ENCODE measurements around the gene GRPEL1.
"Not testable (repeated sequence)": the region's sequence is repeated elsewhere in the genome, so short reads cannot be mapped to it uniquely, and the experiment has no call there.

GRPEL1 gene

DNA sequence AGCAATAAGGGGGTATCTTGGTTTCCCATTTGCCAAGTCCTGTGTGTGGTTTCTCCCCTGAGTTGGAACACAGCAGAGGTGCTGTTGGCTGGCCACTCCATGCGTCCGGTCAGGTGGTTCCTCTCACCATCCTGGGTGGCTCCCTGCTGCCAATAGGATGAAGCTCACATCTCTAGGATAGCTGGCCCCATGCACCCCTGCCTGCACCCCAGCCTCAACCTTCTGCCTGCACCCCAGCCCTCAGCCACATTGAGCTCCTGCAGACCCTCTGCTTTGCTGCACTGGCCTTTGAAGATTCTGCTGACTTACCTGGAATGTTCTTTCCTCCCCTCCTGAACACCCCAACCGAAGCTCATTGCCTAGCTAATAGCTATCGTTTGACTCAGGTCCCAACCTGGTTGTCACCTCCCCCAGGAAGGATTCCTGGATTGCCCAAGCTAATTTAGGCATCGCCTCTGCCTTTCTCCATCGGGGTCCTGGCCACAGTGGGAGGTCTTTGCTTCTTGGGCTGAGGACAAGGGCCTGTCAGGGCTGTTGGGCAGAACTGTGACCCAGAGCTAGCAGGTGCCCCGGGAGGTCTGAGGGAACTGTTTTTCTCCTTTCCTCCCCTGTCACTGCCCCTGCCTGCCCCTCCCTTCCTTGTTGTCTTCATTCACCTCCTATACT, 36.6 kb upstream of the GRPEL1 start:
- Histone ChIP-seq H3K27ac (ENCODE audit: low read depth, low read length) (no peak overlapping the region), H3K9ac (ENCODE audit: low read length) (no peak overlapping the region), H3K4me1 (ENCODE audit: control insufficient read depth, insufficient read depth, low read length) (peaks cover 8% of the 10 kb centered on the region), H3K27me3 (ENCODE audit: control insufficient read depth, insufficient read depth, low read length) (no peaks in the 10 kb centered on the region), H3K36me3 (ENCODE audit: control insufficient read depth, insufficient read depth, low read length) (no peaks in the 10 kb centered on the region), H3K4me3 (ENCODE audit: low read length) (no peak overlapping the region)

DNA sequence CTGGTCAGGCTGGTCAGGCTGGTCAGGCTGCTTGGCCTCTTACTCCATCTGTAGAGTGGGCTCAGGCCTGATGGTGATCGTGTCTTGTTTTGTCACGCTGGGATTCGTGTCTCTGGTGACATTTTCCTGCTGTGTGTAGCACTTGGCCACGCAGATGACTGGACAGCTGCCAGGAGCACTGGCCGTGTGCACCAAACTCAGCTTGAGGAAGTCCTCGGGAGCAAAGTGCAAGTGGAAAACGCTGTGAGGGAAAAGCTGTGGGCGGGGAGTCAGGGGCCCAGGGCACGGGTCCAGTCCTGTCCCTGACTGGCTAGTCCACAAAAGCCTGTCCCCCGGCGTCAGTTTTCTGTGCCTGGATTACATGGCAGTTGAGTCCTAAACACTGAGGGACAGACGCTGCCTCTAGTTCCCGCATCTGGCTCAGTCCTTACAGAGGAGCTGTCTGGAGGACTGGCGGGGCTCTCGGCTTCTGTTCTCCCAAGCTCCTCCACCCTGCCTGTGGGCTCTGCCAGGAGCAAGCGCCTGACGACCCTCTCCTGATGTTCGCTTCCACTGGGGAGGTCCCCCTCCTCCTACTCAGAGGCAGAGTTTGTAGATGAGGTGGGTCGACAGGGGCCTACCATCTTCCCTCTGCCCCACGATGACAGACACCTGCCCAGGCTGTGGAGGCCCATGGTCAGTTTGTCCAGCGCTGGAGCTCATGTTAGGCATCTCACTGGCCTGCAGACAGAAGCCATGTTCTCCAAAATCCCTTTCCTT, 35.9 kb upstream of the GRPEL1 start:
- H3K36me3 ChIP-seq (ENCODE audit: control insufficient read depth, insufficient read depth, low read length), result no peaks in the 10 kb centered on the region
- H3K27ac ChIP-seq (ENCODE audit: low read depth, low read length), result peak overlapping the region; percentile 47
- no peaks in the 10 kb centered on the region for H3K27me3 ChIP-seq (ENCODE audit: control insufficient read depth, insufficient read depth, low read length)
- H3K4me3 ChIP-seq (ENCODE audit: low read length), result peak overlapping the region; percentile 64
- peaks cover 8% of the 10 kb centered on the region for H3K4me1 ChIP-seq (ENCODE audit: control insufficient read depth, insufficient read depth, low read length)
- H3K9ac ChIP-seq (ENCODE audit: low read length), result peak overlapping the region; percentile 49

DNA sequence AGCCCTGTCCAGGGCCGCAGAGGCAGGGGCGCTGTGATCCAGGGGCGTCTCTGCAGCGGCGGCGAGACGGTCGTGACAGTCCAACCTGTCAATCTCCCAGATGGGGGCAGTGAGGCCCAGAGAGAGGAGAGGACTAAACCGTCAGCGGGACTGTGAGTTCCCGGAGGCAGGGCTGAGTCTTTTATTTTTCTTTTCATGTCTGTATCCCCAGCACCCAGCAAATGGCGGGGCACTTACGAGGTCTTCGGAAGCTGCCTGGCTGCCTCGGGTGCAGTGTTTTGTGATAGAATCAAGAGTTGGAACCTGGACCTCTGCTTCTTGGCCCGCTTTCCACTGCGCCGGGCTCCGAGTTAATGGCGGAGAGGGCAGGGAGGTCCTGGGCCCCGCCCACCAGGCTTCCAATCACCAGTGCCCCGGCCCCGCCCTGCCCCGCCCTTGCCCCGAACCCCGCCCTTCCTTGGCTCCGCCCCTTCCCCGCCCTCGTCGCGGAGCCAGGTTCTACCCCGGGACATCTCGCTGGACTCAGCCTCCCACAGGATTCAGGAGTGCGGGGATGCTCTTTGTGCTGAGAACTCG, 35.3 kb upstream of the GRPEL1 start:
- no peaks in the 10 kb centered on the region for H3K27me3 ChIP-seq (ENCODE audit: control insufficient read depth, insufficient read depth, low read length)
- peak overlapping the region; percentile 56 for H3K27ac ChIP-seq (ENCODE audit: low read depth, low read length)
- peak overlapping the region; percentile 7 for H3K9ac ChIP-seq (ENCODE audit: low read length)
- no peaks in the 10 kb centered on the region for H3K36me3 ChIP-seq (ENCODE audit: control insufficient read depth, insufficient read depth, low read length)
- H3K4me3 ChIP-seq (ENCODE audit: low read length), result peak overlapping the region; percentile 64
- H3K4me1 ChIP-seq (ENCODE audit: control insufficient read depth, insufficient read depth, low read length), result peaks cover 8% of the 10 kb centered on the region

DNA sequence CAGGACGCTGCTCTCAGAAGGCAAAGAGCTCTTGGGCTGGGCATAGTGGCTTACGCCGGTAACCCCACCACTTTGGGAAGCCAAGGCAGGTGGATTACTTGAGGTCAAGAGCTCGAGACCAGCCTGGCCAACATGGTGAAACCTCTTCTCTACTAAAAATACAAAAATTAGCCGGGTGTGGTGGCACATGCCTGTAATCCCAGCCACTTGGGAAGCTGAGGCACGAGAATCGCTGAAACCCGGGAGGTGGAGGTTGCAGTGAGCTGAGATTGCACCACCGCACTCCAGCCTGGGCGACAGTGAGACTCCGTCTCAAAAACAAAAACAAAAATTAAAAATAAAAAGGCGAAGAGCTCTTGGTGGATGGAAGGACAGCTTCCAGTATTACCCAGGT, 34.6 kb upstream of the GRPEL1 start:
- H3K36me3 ChIP-seq (ENCODE audit: control insufficient read depth, insufficient read depth, low read length); H3K4me1 ChIP-seq (ENCODE audit: control insufficient read depth, insufficient read depth, low read length); H3K27me3 ChIP-seq (ENCODE audit: control insufficient read depth, insufficient read depth, low read length): not testable (repeated sequence)
- H3K27ac ChIP-seq (ENCODE audit: low read depth, low read length), result peak overlapping the region; percentile 56
- peak overlapping the region; percentile 7 for H3K9ac ChIP-seq (ENCODE audit: low read length)
- H3K4me3 ChIP-seq (ENCODE audit: low read length), result peak overlapping the region; percentile 59

DNA sequence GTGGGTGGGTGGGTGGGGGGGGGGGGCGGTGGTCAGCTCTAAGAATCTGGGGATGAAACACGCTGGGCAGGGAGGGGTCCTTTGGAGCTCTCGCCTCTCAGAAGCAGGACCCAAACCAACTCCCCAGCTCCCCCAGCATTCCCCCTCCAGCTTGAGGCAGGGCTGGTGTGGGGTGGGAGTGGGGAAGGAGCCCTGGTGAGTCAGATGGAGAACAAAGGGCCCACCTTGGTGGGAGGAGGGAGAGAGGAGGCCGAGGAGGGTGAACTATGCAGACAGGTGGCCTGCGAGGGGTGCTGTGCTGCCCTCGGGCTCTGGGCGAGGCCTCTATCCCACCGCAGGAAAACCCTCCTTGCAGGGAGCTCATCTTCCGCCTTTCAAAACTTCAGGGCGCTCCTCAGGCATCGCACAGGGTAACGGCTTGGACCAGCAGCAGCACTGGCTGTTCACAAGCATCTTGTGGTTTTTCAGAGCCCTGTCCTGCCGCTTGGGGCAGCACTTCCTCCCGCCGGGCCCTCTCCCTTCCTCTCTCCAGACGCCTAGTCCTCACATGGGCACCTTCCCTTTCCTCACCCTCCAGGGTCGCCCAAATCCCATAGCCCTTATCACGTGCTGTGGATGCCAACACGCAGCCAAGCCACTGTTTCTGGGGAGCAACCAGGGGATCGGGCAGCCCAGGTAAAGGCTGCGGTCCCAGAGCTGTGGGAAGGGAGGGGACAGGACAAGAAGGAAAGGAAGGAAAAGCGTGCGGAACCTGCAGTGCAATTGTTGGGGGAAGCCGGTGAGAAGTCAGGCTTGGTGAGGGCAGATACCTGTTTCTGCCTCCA, 34.0 kb upstream of the GRPEL1 start:
- Histone ChIP-seq H3K4me3 (ENCODE audit: low read length) (peak overlapping the region; percentile 30), H3K27me3 (ENCODE audit: control insufficient read depth, insufficient read depth, low read length) (no peaks in the 10 kb centered on the region), H3K27ac (ENCODE audit: low read depth, low read length) (no peak overlapping the region), H3K36me3 (ENCODE audit: control insufficient read depth, insufficient read depth, low read length) (no peaks in the 10 kb centered on the region), H3K9ac (ENCODE audit: low read length) (no peak overlapping the region), H3K4me1 (ENCODE audit: control insufficient read depth, insufficient read depth, low read length) (peaks cover 8% of the 10 kb centered on the region)

DNA sequence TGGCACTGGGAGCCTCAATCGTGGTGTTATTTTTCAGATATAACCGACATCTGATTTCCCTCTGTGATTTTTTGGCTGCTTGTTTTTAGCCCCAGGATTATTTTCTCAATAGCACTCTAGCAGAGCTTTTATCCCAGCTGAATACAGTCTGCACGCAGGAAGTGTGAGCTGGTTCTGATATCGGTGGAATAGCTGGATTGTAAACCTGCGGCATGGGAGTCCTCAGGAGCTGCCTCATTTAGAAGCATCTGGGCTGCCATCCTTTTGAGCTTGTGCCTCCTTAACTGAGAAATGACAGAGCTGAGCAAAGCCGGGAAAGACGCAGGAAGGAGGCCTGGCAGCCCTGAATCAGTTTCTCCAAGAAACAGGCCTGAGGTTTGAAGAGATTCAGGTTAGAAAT, 28.4 kb upstream of the GRPEL1 start:
- H3K27me3 ChIP-seq (ENCODE audit: control insufficient read depth, insufficient read depth, low read length), result no peaks in the 10 kb centered on the region
- H3K4me1 ChIP-seq (ENCODE audit: control insufficient read depth, insufficient read depth, low read length), result no peaks in the 10 kb centered on the region
- H3K27ac ChIP-seq (ENCODE audit: low read depth, low read length), result no peak overlapping the region
- H3K9ac ChIP-seq (ENCODE audit: low read length), result no peak overlapping the region
- H3K4me3 ChIP-seq (ENCODE audit: low read length), result no peak overlapping the region
- H3K36me3 ChIP-seq (ENCODE audit: control insufficient read depth, insufficient read depth, low read length), result no peaks in the 10 kb centered on the region

DNA sequence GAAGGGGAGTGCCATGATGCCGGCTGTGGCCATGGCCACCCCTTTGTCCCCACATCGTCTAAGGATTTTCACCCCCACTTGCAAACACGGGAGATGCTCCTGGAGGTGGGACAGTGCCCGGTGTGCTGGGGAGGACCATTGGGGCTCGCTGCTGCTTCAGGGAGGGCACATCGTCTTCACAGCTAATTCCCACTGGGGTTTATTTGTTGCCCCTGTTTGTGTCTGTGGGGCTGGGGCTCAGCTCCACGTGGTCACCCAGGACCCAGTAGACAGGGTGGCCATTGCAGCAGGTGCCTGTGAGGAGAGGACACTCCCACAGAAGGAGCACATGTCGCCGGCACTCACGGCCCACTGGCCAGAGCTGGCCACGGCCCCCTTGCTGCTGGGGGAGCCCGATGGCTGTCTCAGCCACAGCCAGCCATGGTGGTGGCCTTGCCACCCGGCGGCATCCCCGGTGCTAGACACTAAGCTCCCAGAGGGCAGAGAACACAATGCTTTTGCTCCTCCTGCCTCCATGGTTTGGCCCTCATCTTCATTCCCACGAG, 27.8 kb upstream of the GRPEL1 start:
- Histone ChIP-seq H3K4me3 (ENCODE audit: low read length) (no peak overlapping the region), H3K27me3 (ENCODE audit: control insufficient read depth, insufficient read depth, low read length) (no peaks in the 10 kb centered on the region), H3K27ac (ENCODE audit: low read depth, low read length) (no peak overlapping the region)

DNA sequence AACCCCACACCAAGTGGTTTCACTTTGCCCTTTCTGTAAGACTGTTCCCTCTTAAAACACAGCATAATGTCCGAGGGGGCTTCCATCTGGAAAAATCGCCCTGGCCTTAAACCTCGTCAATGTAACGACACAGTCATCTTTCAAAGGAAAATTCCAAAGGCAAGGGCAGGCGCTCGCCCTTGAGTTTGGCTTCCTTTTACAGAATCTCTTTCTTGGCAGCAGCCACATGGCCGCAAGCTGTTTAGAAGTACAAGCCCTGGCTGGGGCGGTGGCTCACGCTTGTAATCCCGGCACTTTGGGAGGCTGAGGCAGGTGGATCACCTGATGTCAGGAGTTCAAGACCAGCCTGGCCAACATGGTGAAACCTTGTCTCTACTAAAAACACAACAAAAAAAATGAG, 27.1 kb upstream of the GRPEL1 start:
- Histone ChIP-seq H3K27ac (ENCODE audit: low read depth, low read length) (no peak overlapping the region), H3K9ac (ENCODE audit: low read length) (no peak overlapping the region), H3K4me1 (ENCODE audit: control insufficient read depth, insufficient read depth, low read length) (no peaks in the 10 kb centered on the region), H3K4me3 (ENCODE audit: low read length) (no peak overlapping the region), H3K36me3 (ENCODE audit: control insufficient read depth, insufficient read depth, low read length) (no peaks in the 10 kb centered on the region), H3K27me3 (ENCODE audit: control insufficient read depth, insufficient read depth, low read length) (no peaks in the 10 kb centered on the region)

More for the DNA sequence above, 27.8 kb upstream of the GRPEL1 start:
- no peak overlapping the region for H3K9ac ChIP-seq (ENCODE audit: low read length)
- no peaks in the 10 kb centered on the region for H3K4me1 ChIP-seq (ENCODE audit: control insufficient read depth, insufficient read depth, low read length)
- H3K36me3 ChIP-seq (ENCODE audit: control insufficient read depth, insufficient read depth, low read length), result no peaks in the 10 kb centered on the region

DNA sequence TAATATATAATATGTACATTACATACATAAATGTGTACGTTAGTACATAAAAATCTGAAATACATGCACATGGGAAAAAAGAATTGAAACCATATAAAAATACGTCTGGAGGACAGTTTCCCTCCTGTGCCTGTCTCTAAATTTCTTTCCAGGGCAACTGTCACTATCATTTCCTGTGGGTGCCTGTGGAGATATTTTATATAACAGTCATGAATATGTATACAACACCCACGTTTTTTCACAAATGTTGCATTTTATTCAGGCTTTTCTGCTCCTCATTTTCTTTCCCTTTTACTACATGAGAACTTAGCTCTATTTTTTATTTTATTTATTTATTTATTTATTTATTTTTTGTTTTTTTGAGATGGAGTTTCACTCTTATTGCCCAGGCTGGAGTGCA, 24.2 kb upstream of the GRPEL1 start:
- Histone ChIP-seq H3K4me1 (ENCODE audit: control insufficient read depth, insufficient read depth, low read length) (no peaks in the 10 kb centered on the region), H3K27me3 (ENCODE audit: control insufficient read depth, insufficient read depth, low read length) (no peaks in the 10 kb centered on the region), H3K36me3 (ENCODE audit: control insufficient read depth, insufficient read depth, low read length) (no peaks in the 10 kb centered on the region), H3K9ac (ENCODE audit: low read length) (no peak overlapping the region), H3K27ac (ENCODE audit: low read depth, low read length) (no peak overlapping the region), H3K4me3 (ENCODE audit: low read length) (no peak overlapping the region)

DNA sequence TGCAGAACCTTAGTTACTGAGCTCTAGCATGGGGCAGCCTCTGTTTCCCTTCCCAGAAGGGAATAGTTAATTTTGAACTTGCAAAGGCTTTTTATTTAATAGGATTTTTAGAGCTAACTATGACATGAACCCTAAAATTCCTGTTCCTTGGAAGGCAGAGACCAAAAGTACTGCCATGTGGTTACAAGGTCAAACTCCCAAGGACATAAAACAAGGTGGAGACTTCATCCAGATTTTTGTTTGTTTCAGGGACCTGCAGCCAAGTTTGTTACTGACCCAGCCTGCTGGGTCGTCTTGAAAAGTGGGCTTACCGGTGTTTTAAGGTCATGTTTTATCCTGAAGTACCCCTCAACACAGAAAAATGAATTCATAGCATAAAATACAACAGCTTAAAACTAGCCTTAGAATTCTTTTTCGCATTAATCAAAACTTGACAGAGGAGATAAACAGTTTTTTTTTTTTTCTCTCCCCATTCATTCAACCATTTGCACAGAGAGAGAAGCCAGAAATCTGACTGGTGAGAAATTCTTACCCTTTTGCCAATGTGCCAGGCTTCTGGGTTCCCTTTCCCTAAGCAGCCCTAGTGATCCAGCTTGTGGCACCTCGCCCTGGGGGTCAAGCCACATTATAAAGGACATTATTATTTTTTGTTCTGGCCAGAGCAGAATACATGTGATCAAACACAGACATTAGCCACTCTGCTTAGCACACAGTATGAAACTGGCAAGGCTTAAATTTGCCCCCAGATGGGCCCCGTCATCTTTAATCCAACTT, 21.5 kb upstream of the GRPEL1 start:
- Histone ChIP-seq H3K27ac (ENCODE audit: low read depth, low read length) (no peak overlapping the region), H3K4me3 (ENCODE audit: low read length) (no peak overlapping the region), H3K9ac (ENCODE audit: low read length) (no peak overlapping the region), H3K27me3 (ENCODE audit: control insufficient read depth, insufficient read depth, low read length) (no peaks in the 10 kb centered on the region), H3K36me3 (ENCODE audit: control insufficient read depth, insufficient read depth, low read length) (no peaks in the 10 kb centered on the region), H3K4me1 (ENCODE audit: control insufficient read depth, insufficient read depth, low read length) (no peaks in the 10 kb centered on the region)

DNA sequence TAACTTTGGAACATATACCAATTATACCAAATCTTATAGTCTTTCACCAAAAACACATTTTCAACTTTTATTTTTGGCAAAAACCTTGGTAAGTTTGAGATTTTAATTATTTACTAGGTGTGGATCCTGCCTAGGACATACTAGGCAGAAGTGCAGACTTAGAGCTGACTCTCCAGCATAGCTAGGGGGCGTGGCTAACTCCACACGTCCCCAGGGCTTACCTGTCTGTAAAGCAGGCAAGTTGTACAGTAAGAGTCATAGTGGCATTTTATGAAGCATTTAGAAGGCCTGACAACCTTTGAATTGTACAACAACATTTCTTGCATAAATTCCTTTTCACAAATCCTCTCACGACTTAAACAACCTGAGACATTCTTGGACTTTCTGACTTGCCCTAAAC, 19.2 kb upstream of the GRPEL1 start:
- Histone ChIP-seq H3K4me1 (ENCODE audit: control insufficient read depth, insufficient read depth, low read length) (no peaks in the 10 kb centered on the region), H3K36me3 (ENCODE audit: control insufficient read depth, insufficient read depth, low read length) (no peaks in the 10 kb centered on the region), H3K27me3 (ENCODE audit: control insufficient read depth, insufficient read depth, low read length) (no peaks in the 10 kb centered on the region), H3K9ac (ENCODE audit: low read length) (no peak overlapping the region), H3K27ac (ENCODE audit: low read depth, low read length) (no peak overlapping the region), H3K4me3 (ENCODE audit: low read length) (no peak overlapping the region)
